Measurements from ENCODE around the gene GALNT8.
"Not testable (repeated sequence)": the region's sequence is repeated elsewhere in the genome, so short reads cannot be mapped to it uniquely, and the experiment has no call there.

Gene GALNT8

GRCh38 chr12:4742416-4742970, 22.3 kb downstream of the GALNT8 start:
- in situ Hi-C loops (cut with MboI; ENCODE audit: low sequenced_read_pairs): no loop called here

GRCh38 chr12:4743046-4743445, 22.8 kb downstream of the GALNT8 start:
- in situ Hi-C loops (cut with MboI; ENCODE audit: low sequenced_read_pairs): no loop called here

- in situ Hi-C loops (cut with MboI; ENCODE audit: low sequenced_read_pairs): no loop called here
These were observed 24.5 kb downstream of the GALNT8 start for GRCh38 chr12:4744709-4745108.

- in situ Hi-C loops (cut with MboI; ENCODE audit: low sequenced_read_pairs): no loop called here
These were observed 25.0 kb downstream of the GALNT8 start for GRCh38 chr12:4745249-4745648.

- in situ Hi-C loops (cut with MboI; ENCODE audit: low sequenced_read_pairs): not testable (repeated sequence)
These were observed 31.5 kb downstream of the GALNT8 start for GRCh38 chr12:4751654-4752053.

GRCh38 chr12:4762773-4763172, 42.6 kb downstream of the GALNT8 start:
- in situ Hi-C loops (cut with MboI; ENCODE audit: low sequenced_read_pairs): no loop called here

- in situ Hi-C loops (cut with MboI; ENCODE audit: low sequenced_read_pairs): no loop called here
These were observed 43.3 kb downstream of the GALNT8 start for GRCh38 chr12:4763549-4763948.

GRCh38 chr12:4766445-4766844, 46.2 kb downstream of the GALNT8 start:
- in situ Hi-C loops (cut with MboI; ENCODE audit: low sequenced_read_pairs): no loop called here

- in situ Hi-C loops (cut with MboI; ENCODE audit: low sequenced_read_pairs): no loop called here
These were observed 47.0 kb downstream of the GALNT8 start for GRCh38 chr12:4767186-4767585.

GRCh38 chr12:4768341-4768740, 48.1 kb downstream of the GALNT8 start:
- in situ Hi-C loops (cut with MboI; ENCODE audit: low sequenced_read_pairs): no loop called here

GRCh38 chr12:4769073-4769472, 48.9 kb downstream of the GALNT8 start:
- in situ Hi-C loops (cut with MboI; ENCODE audit: low sequenced_read_pairs): no loop called here

GRCh38 chr12:4771172-4771959, 51.2 kb downstream of the GALNT8 start:
- in situ Hi-C loops (cut with MboI; ENCODE audit: low sequenced_read_pairs): no loop called here

GRCh38 chr12:4771960-4772566, 51.9 kb downstream of the GALNT8 start:
- in situ Hi-C loops (cut with MboI; ENCODE audit: low sequenced_read_pairs): no loop called here

- in situ Hi-C loops (cut with MboI; ENCODE audit: low sequenced_read_pairs): no loop called here
These were observed 55.7 kb downstream of the GALNT8 start for GRCh38 chr12:4775936-4776335.

- in situ Hi-C loops (cut with MboI; ENCODE audit: low sequenced_read_pairs): no loop called here
These were observed 59.5 kb downstream of the GALNT8 start for GRCh38 chr12:4779749-4780148.

- in situ Hi-C loops (cut with MboI; ENCODE audit: low sequenced_read_pairs): no loop called here
These were observed 60.7 kb downstream of the GALNT8 start for GRCh38 chr12:4780641-4781611.

GRCh38 chr12:4784404-4785054, 64.3 kb downstream of the GALNT8 start:
- in situ Hi-C loops (cut with MboI; ENCODE audit: low sequenced_read_pairs): no loop called here

GRCh38 chr12:4786795-4787194, 66.6 kb downstream of the GALNT8 start:
- in situ Hi-C loops (cut with MboI; ENCODE audit: low sequenced_read_pairs): no loop called here

- in situ Hi-C loops (cut with MboI; ENCODE audit: low sequenced_read_pairs): no loop called here
These were observed 67.8 kb downstream of the GALNT8 start for GRCh38 chr12:4787965-4788364.

GRCh38 chr12:4789776-4790175, 69.6 kb downstream of the GALNT8 start:
- in situ Hi-C loops (cut with MboI; ENCODE audit: low sequenced_read_pairs): no loop called here

GRCh38 chr12:4791497-4791896, 71.3 kb downstream of the GALNT8 start:
- in situ Hi-C loops (cut with MboI; ENCODE audit: low sequenced_read_pairs): no loop called here

Data from HL-60/S4 (cell line).